MM.1S (cell line): Measurements from ENCODE around the gene ADNP2.

Experiments used
- CTCF ChIP-seq: fragments of 300-600 bp; sonication (generic); IDR thresholded peaks from 2 replicates; pipeline ENCODE4 v1.5.1; 2016; ENCODE audit warnings: antibody characterized with exemption, low read length, mixed read lengths
- EZH2 ChIP-seq: fragments of 300-600 bp; sonication (generic); optimal IDR thresholded peaks from 2 replicates; pipeline ENCODE3; 2017; ENCODE audit warnings: low read depth, mild to moderate bottlenecking, antibody characterized with exemption, low read length, mixed read lengths
- EZH2phosphoT487 ChIP-seq: fragments of 300-600 bp; sonication (generic); IDR thresholded peaks from 2 replicates; pipeline ENCODE4 v1.6.1; 2018; ENCODE audit warnings: antibody characterized with exemption, low read length

GRCh38 chr18:80136679-80137078, 27.6 kb downstream of the ADNP2 start:
- no peak for TF ChIP-seq EZH2
- no peak for TF ChIP-seq CTCF
- TF ChIP-seq EZH2phosphoT487: no peak
